K562 (cell line): Measurements from ENCODE around the gene KIAA0513. TPM values are rescaled to one million over a fixed set of nuclear protein-coding genes. Genes with fewer than 3 reads are reported as not detected.

Source experiments
- CHAMP1 ChIP-seq: fragments of 450-650 bp; IDR thresholded peaks from 2 replicates; pipeline ENCODE4 v1.6.1; 2016; ENCODE audit warnings: mild to moderate bottlenecking
- KDM1A ChIP-seq, 2 experiments: fragments of 450-650 bp; IDR thresholded peaks; 2 replicates each; pipeline ENCODE4 v1.6.1; 2016; ENCODE audit warnings: mild to moderate bottlenecking in 2 of 2
- PTBP1 ChIP-seq: fragments of 200-400 bp; formaldehyde crosslinking; IDR thresholded peaks from 2 replicates; pipeline ENCODE4 v1.6.1; 2017; ENCODE audit warnings: low read depth, low read length
- RBM14 ChIP-seq: fragments of 200-400 bp; formaldehyde crosslinking; IDR thresholded peaks from 2 replicates; pipeline ENCODE4 v1.6.1; 2018; ENCODE audit warnings: low read depth, mild to moderate bottlenecking, low read length, moderate library complexity, borderline replicate concordance; ENCODE audit not compliant: insufficient read depth
- RBM25 ChIP-seq: fragments of 200-400 bp; formaldehyde crosslinking; IDR thresholded peaks from 2 replicates; pipeline ENCODE4 v1.6.1; 2018; ENCODE audit warnings: low read length, low read depth, moderate library complexity; ENCODE audit not compliant: severe bottlenecking
- SP1 ChIP-seq: sonication (generic); formaldehyde crosslinking; IDR thresholded peaks from 2 replicates; pipeline ENCODE4 v1.8.1; 2022; ENCODE audit warnings: mild to moderate bottlenecking, missing genetic modification reagents
- polyA plus RNA-seq, 8 experiments: library from polyadenylated mRNA; depleted of rRNA in 4 of 8; stranded (reverse) in 5 of 8; unstranded in 3 of 8; fragments of >200 nt; fragmentation: Nextera tagmentation in 2 of 8; fragmentation: Illumina TruSeq in 1 of 8; extraction: Ambion mirVana in 2 of 8; extraction: Trizol in 1 of 8; gene quantifications; 2 replicates each; pipeline versions ENCODE4 v1.2.1 to v1.2.3, GENCODE V29; 2011 to 2014; ENCODE audit warnings: inconsistent platforms in 1 of 8, missing spikeins in 1 of 8
- total RNA-seq, 7 experiments: library from RNA; depleted of rRNA in 6 of 7; stranded (reverse); fragments of >200 nt in 6 of 7; fragmentation: Illumina TruSeq in 2 of 7; extraction: Trizol in 2 of 7; gene quantifications; 2 replicates each; pipeline versions ENCODE4 v1.2.1 to v1.2.3, GENCODE V29; 2011 to 2021; ENCODE audit warnings: low replicate concordance in 1 of 7
- TF ChIP-seq, protein P1 (sequence below): sonication (generic); formaldehyde crosslinking; IDR thresholded peaks from 2 replicates; pipeline ENCODE4 v1.9.0; 2022; ENCODE audit warnings: mild to moderate bottlenecking, missing genetic modification reagents
- TF ChIP-seq, protein P2 (sequence below): sonication (generic); formaldehyde crosslinking; IDR thresholded peaks from 2 replicates; pipeline ENCODE4 v1.5.0; 2020; ENCODE audit warnings: missing genetic modification reagents

KIAA0513 gene
- total and polyA plus RNA-seq, 9 of the 15 experiments (the other 6 are each of a cell fraction or from before 2014, with no cell fraction given), result 0.18 to 13.7 (median 10.2) TPM

- TF ChIP-seq, protein P1, sequence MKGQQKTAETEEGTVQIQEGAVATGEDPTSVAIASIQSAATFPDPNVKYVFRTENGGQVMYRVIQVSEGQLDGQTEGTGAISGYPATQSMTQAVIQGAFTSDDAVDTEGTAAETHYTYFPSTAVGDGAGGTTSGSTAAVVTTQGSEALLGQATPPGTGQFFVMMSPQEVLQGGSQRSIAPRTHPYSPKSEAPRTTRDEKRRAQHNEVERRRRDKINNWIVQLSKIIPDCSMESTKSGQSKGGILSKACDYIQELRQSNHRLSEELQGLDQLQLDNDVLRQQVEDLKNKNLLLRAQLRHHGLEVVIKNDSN (CRISPR knock-in tag), result peak; percentile 50; the same call in 1 of the 2 replicates
- TF ChIP-seq RBM14, result no peak
- TF ChIP-seq, protein P2, sequence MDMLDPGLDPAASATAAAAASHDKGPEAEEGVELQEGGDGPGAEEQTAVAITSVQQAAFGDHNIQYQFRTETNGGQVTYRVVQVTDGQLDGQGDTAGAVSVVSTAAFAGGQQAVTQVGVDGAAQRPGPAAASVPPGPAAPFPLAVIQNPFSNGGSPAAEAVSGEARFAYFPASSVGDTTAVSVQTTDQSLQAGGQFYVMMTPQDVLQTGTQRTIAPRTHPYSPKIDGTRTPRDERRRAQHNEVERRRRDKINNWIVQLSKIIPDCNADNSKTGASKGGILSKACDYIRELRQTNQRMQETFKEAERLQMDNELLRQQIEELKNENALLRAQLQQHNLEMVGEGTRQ (CRISPR knock-in tag), result peak; percentile 46; the same call in 1 of the 2 replicates
- TF ChIP-seq RBM25, result peak; percentile 41
- TF ChIP-seq PTBP1, result 0 out of 2 replicates have a peak, but pooled peaks have one; percentile 17
- TF ChIP-seq CHAMP1, result no peak
- TF ChIP-seq KDM1A (IDR thresholded peaks at IDR 0.05), result peak in 1 of 2 experiments; percentile 24; a peak in 1 of 4 replicates
- TF ChIP-seq SP1 (CRISPR knock-in tag), result no peak
These were observed 111.4 kb downstream of the KIAA0513 start (continued) for GRCh38 chr16:85138825-85139627.
